HG03439 (cell line): ENCODE data around the gene NCAPG2.
A peak's percentile ranks its signal among the peaks of the same experiment; 100 is the strongest.
"Not testable (repeated sequence)": the region's sequence is repeated elsewhere in the genome, so short reads cannot be mapped to it uniquely, and the experiment has no call there.

Source experiments
- ATAC-seq: cut with Tn5 transposase; IDR thresholded peaks from one replicate; pipeline ENCODE4 v1.9.1; 2021; ENCODE audit warnings: mild to moderate bottlenecking, moderate library complexity; ENCODE audit not compliant: unreplicated experiment

NCAPG2 gene

DNA sequence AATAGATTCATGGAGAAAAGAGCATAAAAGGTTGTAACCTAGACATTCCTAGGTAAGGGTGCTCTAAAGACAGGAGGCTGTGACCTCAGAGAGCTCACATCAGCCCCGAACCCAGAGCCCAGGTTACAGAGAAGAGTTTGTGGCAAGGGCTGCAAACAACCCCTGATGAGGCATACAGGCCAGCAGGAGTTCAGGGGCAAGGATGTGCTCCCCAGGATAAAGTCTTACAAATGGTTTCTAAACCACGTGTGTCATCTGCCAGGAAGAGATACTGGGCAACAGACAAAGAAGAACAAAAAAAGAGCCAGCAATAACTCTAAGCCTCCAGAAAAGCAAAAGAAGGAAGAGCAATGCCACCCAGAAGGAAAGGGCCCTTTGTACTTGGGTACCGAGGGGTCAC is 27.7 kb downstream of the NCAPG2 start:
- no peak for ATAC-seq

DNA sequence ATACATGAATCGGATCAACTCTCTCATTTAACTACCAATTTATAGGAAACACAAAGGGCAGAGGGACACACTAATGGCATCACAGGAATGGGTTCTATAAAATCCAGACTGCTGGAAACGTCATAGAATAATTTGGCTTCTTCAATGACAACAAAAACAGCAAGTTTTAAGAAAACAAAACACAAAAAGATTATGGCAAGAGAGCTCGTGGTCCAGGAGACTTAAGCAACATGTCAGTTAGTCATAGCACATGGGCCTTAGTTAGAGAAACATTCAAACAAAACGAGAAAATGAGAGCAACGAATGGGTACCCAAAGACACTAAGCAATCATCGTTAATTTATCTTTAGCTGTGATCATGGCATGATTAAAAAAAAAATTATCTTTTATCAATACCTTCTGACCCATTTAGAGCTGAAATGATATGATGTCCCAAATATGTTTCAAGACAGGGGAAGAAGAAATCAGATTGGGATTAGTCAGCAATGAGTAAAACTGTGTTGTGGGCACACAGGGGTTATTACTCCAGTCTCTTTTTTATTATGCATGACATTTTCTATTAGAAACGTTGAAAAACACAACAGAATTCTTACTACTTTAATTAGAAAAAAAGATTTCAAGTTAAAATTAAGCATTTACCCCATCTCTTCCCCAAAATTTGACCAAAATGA is 28.3 kb downstream of the NCAPG2 start:
- no peak for ATAC-seq

DNA sequence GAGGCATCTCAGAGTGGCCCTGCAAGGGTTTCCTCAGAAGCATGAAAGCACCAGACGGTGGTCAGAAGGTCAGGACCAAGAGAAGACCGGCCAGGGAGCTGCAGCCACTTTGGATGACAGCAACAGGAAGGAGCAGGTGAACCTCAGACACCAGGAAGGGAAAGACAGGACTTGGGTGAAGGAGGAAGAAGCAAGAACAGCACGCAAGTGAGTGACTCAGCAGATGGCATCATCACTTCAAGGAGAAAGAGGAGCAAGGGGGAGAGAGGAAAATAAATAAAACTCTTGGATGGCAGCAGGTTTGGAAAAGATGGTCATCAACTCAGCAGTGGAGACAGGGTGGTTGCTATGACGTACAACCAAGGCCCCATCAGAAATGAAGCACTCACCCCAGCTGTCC is 31.6 kb downstream of the NCAPG2 start:
- no peak for ATAC-seq

DNA sequence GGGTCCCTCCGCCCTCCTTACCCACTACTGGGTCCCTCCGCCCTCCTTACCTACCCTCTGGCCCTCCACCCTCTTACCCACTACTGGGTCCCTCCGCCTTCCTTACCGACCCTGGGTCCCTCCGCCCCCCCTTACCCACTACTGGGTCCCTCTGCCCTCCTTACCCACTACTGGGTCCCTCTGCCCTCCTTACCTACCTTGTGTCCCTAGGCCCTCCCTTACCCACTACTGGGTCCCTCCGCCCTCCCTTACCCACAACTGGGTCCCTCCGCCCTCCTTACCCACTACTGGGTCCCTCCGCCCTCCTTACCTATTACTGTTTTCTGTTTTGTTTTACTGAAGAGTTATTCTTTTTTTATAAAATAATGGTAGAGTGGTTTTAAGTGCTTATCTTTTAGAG is 36.5 kb downstream of the NCAPG2 start:
- not testable (repeated sequence) for ATAC-seq

DNA sequence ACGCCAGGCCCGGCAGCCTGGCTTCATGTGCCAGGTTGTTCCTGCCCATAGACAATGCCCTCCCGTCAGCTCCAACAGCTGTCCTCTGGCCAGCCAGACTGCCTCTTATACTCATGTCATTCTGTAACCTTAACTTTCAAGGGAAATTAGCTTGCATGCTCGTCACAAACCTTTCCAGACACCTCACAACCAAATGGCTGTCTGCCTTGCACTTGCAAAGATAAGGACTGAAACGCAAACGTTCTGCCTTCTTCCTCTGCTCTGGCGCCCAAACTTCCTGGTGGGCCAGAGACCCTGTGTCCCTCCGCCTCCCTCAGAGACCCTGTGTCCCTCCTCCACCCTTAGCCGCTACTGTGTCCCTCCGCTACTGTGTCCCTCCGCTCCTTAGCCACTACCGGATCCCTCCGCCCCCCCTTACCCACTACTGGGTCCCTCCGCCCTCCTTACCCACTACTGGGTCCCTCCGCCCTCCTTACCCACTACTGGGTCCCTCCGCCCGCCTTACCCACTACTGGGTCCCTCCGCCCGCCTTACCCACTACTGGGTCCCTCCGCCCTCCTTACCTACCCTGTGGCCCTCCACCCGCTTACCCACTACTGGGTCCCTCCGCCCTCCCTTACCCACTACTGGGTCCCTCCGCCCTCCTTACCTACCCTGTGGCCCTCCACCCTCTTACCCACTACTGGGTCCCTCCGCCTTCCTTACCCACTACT is 37.5 kb downstream of the NCAPG2 start:
- ATAC-seq, result not testable (repeated sequence)

DNA sequence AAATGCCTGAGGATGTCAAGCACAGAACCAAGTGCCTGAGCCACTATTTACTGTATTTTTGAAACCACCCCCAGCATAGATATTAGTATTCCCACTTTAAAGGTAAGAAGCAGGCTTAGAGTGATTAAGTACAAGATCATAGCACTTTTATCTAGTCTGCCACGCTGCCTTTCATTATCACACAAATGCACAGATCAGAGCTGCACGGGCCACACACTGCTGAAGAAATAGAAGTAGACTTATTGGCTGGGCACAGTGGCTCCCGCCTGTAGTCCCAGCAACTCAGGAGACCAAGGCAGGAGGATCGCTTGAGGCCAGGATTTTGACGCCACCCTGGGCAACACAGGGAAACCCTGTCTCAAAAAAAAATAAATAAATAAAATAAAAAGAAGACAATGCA is 38.2 kb downstream of the NCAPG2 start:
- ATAC-seq, result no peak

DNA sequence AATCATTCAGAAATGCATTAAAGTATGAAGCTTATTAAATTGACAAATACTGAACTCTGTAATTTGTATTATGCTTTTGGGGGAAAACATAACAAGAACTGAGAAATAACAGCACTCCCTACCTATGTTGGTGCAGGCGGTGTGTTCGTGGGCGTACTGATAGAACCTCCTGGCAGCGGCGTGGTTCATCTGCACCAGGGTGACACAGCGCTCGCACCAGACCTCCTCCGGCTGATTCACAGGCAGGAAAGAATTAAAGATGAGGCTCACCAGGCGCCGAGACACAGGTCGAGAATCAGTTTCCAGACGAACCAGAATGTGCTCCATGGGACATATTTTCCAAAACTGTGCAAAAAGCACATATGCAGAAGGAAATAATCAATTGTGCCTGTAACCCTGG is 40.2 kb downstream of the NCAPG2 start:
- ATAC-seq, result no peak

DNA sequence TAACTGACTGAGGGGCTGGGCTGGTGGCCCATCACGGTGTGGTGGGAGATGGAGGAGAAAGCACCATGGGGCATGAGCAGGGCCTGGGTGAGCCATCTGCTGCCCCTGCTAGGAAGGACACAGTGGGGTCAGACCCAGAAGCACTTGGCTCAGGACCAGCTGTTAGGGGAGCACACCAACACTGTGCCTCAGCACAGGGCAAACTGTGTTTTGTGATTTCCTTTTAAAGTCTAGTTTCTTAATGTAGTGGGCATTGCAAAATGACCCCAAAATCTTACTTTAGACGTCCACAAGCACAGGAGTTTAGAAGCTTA is 41.2 kb downstream of the NCAPG2 start:
- no peak for ATAC-seq

DNA sequence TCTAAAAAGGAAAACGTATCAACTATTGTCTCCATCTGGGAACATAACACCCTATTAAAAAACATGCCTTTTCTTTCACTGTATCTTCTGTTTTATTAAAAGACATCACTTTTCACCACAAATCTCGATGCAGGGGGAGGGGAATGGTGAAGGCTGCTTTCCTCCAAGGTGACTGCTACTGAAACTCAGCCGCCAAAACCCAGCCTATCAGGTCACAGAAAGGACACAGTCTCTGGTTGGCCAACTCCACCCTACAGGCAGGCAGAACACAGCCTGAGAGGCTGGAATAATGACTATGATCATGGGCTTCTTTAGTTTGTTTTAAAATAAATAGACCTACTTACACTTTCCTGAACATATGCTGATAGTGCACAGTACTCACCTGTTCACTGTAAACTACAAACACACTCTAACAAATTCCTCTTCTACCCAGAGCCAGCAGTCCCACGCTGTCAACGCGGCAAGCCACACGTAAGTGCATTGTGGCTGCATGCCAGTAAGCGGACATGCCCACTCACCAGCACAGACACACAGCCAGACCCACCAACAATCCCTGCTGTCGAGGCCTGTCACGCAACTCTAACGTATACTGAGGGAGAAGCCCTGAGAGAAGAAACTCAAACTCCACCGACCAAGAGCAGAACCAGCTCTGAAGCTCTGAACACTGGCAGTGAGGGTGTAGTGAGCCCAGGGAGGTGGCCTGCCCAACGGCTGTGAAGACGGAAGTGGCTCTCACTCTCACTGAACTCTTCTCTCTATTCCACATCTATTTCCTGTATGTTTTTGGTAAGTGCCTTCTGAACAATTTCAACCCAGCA is 41.8 kb downstream of the NCAPG2 start:
- ATAC-seq, result no peak

DNA sequence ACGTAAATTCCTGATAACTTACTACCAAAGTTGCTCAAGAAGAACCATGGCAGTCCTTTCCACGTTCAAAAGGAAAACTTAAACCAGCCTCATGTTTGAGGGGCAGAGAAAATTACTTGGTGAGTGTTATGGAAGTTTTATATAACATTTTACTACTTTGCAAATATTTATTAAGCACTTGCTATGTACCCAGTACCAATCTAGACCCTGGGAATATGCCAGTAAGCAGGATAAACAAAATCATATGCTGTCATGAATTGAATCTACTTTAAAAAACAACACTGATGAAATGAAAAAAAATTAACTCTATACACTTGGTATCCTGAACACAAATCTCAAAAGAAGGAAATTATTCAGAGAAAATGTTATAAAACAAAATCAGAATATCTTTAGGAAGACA is 46.1 kb downstream of the NCAPG2 start:
- ATAC-seq, result no peak

DNA sequence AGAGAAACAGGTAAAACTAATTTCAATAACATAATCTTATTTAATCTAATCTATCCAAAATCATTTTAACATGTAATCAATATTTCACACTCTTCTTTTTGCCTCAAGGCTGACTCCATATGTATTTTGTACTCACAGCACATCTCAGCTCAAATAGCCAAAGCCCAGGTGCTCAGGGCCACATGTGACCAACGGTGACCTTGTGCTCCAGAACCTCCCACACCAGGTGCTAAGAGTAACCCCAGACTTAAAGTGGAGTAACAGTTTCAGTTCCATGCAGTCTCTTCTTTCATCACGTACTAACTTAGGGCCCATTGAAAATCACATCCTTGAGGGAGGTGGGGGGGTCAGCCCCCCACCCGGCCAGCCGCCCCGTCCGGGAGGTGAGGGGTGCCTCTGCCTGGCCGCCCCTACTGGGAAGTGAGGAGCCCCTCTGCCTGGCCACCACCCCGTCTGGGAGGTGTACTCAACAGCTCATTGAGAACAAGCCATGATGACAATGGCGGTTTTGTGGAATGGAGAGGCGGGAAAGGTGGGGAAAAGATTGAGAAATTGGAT is 47.3 kb downstream of the NCAPG2 start:
- ATAC-seq, result no peak

DNA sequence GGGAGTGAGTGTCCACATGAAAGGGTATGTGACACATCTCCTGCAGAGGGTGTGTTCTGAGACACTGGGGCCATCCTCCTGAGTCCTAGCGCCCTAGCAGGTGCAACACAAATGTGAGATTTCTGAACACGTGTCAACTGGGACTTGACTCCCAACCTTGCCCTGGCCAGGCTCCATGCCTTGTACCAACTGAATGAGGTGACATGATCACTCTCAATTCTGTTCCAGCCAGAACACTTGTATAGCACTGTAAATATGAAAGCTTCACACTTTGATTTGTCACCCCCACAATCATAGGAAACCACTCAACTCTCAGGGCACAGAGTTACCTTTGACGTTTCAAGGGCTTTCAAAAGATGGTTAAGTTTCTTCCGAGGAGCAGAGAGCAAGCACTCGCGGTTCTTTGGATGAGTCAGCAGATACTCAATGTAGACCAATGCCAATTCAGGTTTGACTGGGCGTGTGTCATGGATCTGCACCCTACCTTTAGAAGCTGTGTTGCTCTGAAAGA is 48.6 kb downstream of the NCAPG2 start:
- peak; percentile 98 for ATAC-seq

DNA sequence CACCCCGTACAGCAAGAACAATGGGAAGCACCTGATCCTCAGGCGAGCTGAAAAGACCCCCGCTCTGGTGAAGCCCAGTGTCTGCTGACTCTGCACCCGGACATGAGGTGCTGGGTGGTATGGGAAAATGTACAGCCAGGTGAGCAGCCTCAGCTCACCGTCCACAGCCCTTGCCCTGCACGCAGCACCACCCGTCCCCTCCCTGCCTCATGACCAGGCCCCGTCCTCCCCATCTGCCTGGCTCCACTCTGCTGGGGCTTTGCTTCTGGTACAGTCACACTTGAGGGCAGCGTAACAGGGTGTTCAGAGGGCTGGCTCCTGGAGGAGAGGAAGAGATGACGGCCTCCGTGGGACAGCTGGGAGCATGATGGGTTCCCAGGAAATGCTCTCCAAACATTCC is 49.1 kb downstream of the NCAPG2 start:
- ATAC-seq, result no peak

DNA sequence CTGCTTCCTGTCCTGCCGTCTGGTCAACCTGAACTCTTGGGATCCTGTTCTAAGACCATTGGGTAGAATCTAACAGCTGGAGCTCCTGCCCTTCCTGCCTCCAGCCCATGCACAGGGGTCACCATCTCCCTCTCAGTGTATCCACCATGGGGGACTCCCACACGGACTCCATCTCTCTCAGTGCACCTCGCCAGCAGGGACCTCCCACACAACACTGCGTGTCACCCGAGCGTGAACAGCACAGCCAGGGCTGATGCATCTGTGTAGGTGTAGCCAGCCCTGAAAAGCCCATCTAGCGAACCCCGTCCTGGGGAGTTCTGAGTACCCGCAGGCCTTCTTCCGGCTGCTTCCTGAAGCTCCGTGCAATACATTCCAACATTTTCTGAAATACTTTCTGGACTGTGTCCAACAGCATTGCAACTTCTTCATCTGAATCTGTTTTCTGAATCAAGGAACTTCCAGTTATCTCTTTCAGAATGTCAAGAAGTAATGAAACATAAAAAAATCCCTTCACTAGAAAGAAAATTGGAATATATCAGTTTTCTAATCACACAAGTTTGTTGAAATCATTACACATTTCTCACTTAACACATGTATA is 52.5 kb downstream of the NCAPG2 start:
- ATAC-seq, result no peak

DNA sequence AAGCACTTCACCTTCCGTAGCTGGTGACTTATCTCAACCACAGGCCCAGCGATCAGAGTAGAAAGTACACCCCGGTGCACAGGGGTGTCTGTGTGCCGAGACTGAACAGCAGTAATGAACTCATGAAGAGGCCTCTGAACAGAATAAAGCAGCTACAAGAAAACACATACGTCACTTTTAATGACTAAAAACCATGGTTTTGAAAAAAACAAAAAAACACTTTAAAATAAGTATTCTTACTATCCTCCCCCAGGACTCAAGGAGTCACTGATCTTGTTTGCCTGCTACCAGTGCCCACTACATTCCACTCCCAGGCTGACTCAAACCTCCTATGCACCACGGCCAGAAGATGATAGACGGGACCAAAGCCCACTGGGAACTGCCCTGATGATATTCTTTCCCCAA is 53.8 kb downstream of the NCAPG2 start:
- ATAC-seq, result no peak

DNA sequence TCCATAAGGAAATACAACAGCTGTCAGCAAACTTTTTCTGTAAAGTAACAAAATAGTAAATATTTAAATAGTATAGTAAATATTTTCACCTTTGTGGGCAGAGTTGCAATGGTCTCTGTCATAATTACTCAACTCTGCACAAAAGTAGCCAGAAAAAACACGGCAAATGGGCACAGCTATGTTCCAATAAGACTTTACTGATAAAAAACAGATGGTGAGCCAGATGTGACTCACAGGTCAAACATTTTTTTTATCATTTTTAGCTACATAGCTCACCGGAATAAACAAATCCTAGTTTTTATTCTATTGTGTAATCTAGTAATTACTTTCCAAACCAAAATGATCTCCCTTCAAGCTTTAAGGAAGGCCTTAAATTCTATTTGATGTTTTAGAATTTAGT is 55.3 kb downstream of the NCAPG2 start:
- no peak for ATAC-seq

DNA sequence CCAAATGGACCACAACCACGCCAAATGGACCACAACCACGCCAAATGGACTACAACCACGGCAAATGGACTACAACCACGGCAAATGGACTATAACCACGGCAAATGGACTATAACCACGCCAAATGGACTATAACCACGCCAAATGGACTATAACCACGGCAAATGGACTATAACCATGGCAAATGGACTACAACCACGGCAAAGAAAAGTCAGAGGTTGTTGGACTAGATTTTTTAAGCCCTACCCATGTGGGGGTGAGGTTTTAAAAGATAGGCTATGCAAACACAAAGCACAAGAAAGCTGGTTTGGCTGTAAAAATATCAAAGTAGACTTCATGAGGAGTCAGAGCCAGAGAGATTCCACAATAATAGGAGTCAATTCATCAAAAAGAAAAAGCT is 55.8 kb downstream of the NCAPG2 start:
- ATAC-seq, result no peak

DNA sequence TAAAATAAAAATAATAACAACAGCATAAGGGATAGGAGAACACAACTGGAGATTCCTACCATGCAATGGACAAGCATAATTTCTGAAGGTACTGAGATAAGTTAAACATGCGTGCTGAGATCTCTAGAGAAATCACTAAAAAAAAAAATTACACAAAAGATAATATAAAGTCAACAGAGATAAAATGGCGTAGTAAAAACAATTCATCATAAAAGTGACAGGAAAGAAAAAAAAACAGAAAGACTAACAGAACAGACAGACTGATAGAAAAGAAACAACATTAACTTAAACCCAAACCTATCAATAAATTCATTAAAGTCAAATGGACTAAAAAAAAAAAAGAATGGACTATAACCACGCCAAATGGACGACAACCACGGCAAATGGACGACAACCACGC is 56.4 kb downstream of the NCAPG2 start:
- no peak for ATAC-seq

DNA sequence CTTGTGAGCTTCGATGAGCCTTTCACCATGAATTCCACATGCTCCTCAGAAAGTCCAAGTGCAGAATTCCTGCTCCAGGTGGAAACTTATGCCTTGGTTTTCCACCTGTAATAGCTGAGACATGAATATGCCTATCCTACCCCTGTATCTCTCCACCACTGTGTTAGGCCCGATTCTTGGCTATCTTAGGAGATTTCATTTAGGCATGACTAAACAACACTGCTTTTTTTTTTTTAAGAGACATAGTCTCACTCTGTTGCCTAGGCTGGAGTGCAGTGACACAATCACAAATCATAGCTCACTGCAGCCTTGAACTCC is 57.2 kb downstream of the NCAPG2 start:
- no peak for ATAC-seq

DNA sequence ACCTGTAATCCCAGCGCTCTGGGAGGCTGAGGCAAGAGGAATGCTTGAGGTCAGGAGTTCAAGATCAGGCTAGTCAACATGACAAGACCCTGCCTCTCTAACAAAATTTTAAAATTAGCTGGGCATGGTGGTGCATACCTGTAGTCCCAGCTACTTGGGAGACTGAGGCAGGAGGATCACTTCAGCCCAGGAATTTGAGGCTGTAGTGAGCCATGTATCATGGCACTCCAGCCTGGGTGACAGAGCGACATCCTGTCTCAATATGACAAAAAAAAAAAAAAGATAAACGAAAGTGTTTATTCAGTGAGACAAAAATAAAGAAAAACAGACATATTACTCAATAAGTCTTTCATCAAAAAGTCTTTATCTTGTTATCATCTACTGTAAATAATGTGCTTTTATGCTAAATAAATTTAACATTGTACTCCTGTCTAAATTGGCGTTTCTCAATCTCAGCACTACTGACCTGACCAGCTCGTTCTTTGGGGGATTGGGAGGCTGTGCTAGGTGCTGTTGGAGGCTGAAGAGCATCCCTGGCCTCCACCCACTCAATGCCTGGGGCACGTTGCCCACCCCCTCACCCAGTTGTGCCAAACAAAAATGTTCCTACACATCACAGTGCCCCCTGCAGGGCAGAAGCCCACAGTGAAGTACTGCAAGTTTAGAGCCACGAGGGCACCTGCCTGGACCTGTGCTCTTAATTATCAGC is 57.7 kb downstream of the NCAPG2 start:
- no peak for ATAC-seq

DNA sequence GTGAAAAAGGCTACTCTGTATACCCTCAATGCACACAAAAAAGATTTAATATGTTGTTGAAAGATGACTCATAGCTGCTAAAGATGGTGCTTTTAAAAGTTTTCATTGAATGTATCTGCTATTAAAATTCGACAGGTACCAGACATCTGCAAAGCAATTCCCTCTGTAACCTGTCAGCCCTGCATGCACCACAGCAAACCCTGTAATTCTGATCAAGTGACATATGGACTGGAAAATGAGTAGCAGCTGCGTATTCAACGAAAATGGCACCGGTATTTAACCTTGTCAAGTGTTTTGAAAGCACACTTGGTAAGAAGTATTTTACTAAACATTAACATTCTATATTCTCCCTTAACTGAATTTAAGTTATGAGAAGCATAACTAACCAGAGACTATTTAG is 58.8 kb downstream of the NCAPG2 start:
- no peak for ATAC-seq
